Measurements from ENCODE around the gene SPRED2.

DNA sequence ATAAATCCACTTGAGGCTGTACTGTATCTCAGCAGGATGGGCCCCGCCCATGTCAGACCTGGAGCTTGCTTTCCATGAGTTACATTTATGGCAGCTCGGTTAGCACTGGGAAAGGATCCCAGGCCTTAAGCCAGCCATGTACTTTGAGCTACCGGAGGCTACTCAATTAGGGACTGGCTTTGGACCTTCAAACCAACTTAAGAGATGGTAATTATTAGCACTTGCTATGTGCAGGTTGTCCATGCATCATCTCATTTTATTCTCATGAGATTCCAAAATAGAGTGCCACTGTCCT lies 140.3 kb downstream of the SPRED2 start:
- no peak for TF ChIP-seq YY1 (IDR thresholded peaks at IDR 0.05; ENCODE audit: insufficient read depth, insufficient read length)
- no peak for TF ChIP-seq ZNF274 (IDR thresholded peaks at IDR 0.05; ENCODE audit: low read depth, low read length)
